Naive thymus-derived CD8-positive, alpha-beta T cell (primary cell): ENCODE measurements around the gene GAS5. TPM values are rescaled to one million over a fixed set of nuclear protein-coding genes. Genes with fewer than 3 reads are reported as not detected.

Experiments
- ATAC-seq, 2 donors: fragments of 150-1000 bp; cut with Tn5 transposase in 1 of 2; sonication (Bioruptor Pico), chemical (Tn5 transposase) in 1 of 2; 1 replicate in 1 of 2; 2 replicates in 1 of 2; pipeline ENCODE4 v1.10.0; 2021; ENCODE audit warnings: mild to moderate bottlenecking in 2 of 2, moderate library complexity in 2 of 2
- POLR2A ChIA-PET: fragments of 350-600 bp; sonication (Branson Sonifier 250); formaldehyde crosslinking; loops from one replicate; lab custom pipeline; 2021; ENCODE audit warnings: antibody characterized with exemption; lab: Charles Lee
- DNase-seq, 10 donors: peaks; one replicate each; pipeline versions ENCODE4 v3.0.0 to v3.0.0-alpha.2; 2020 to 2022
- H3K27ac Mint-ChIP-seq, 10 donors: one replicate each; pipeline ENCODE4 v1.8.0; 2020 to 2022; ENCODE audit warnings: mild to moderate bottlenecking in 10 of 10, mixed read lengths in 10 of 10, moderate library complexity in 4 of 10, inconsistent platforms in 1 of 10
- H3K27me3 Mint-ChIP-seq, 5 donors: one replicate each; pipeline ENCODE4 v1.8.0; 2021 to 2022; ENCODE audit warnings: mixed read lengths in 5 of 5
- H3K36me3 Mint-ChIP-seq, 3 donors: one replicate each; pipeline ENCODE4 v1.8.0; 2020 to 2022; ENCODE audit warnings: mixed read lengths in 3 of 3, mild to moderate bottlenecking in 2 of 3, inconsistent platforms in 1 of 3
- H3K4me1 Mint-ChIP-seq, 4 donors: one replicate each; pipeline ENCODE4 v1.8.0; 2021 to 2022; ENCODE audit warnings: mixed read lengths in 4 of 4
- H3K4me3 Mint-ChIP-seq, 10 donors: one replicate each; pipeline ENCODE4 v1.8.0; 2020 to 2022; ENCODE audit warnings: mild to moderate bottlenecking in 10 of 10, mixed read lengths in 10 of 10, moderate library complexity in 6 of 10, inconsistent platforms in 1 of 10
- H3K9me3 Mint-ChIP-seq, 9 donors: one replicate each; pipeline ENCODE4 v1.8.0; 2020 to 2022; ENCODE audit warnings: mixed read lengths in 9 of 9, mild to moderate bottlenecking in 3 of 9, inconsistent platforms in 1 of 9, moderate library complexity in 1 of 9
- polyA plus RNA-seq, 3 donors: library from polyadenylated mRNA; unstranded; fragments of 300-500 nt; fragmentation: Illumina TruSeq; gene quantifications; one replicate each; pipeline ENCODE4 v1.2.3, GENCODE V29; 2021
- total RNA-seq, 8 experiments: library from RNA in 2 of 8; stranded (reverse) in 2 of 8; gene quantifications; one replicate each; pipeline ENCODE4 v1.2.3 and lab custom pipeline; 2021 to 2026

GAS5 gene
- total and polyA plus RNA-seq, 5 experiments from 2014 or later, result 503 to 1,075 (median 660) TPM

DNA sequence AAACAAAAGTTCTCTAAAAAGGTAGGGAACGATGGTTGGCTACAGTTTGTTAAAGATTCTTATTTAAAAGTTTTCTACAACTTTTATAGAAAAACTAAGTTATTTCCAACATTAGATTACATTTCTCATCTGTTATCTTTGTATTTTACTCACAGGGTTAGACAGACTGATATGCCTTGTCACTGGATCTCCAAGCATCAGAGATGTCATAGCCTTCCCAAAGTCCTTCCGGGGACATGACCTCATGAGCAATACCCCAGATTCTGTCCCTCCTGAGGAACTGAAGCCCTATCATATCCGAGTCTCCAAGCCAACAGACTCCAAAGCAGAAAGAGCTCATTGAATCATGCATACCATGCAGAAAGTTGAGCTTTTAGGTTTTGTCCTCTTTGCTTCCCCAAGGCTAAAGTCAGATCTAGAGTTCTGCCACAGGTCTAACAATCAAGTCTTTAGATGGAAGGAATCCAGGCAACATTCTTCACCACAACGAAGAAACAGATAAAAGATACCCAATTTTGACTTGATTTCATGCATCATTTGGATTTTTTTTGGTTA lies 10.3 kb downstream of the GAS5 start:
- POLR2A ChIA-PET, result interaction anchor here (1.1 kb wide), 1 partner anchor 10 kb away, joined by 4 read pairs; the partner anchor contains the start of gene GAS5
- Mint-ChIP-seq H3K9me3 (no peaks in the 10 kb centered on the region), H3K4me3 (no peak overlapping the region), H3K4me1 (peaks cover 0 to 6% (median 2%) of the 10 kb centered on the region in 4 donors), H3K27me3 (no peaks in the 10 kb centered on the region), H3K27ac (peak overlapping the region in 4 of 10 donors; percentile 31 to 71 (median 49)), H3K36me3 (peaks cover 5 to 76% (median 15%) of the 10 kb centered on the region in 3 donors)
- ATAC-seq (no peak), DNase-seq (no peak)

DNA sequence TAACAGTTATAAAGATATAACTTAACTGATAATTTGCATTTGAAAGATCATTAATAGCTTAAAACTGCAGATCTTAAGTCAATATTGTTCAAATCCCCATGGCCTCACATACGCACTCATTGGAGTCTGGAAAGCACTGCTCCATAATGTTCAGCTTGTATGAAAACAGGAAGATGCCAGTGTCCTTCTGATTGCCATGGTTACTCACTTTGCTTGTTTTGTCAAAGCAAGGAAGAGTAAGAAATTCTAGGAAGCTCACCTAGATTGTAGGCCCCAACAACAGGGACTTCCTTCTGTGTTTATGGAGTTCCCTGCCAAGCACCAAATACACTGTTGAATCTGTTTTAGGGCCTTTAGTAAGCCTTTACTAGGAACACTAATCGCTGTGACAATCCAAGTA lies 10.9 kb downstream of the GAS5 start:
- Mint-ChIP-seq H3K27ac (no peak overlapping the region), H3K36me3 (peaks cover 5 to 75% (median 14%) of the 10 kb centered on the region in 3 donors), H3K27me3 (no peaks in the 10 kb centered on the region), H3K9me3 (no peaks in the 10 kb centered on the region), H3K4me1 (peaks cover 0 to 6% (median under 1%) of the 10 kb centered on the region in 4 donors), H3K4me3 (no peak overlapping the region)
- POLR2A ChIA-PET, result interaction anchor here (1.1 kb wide), 2 partner anchors 8 to 10 kb away, joined by 3 to 4 read pairs; partner anchors contain the start of gene GAS5
- ATAC-seq (no peak), DNase-seq (no peak)

DNA sequence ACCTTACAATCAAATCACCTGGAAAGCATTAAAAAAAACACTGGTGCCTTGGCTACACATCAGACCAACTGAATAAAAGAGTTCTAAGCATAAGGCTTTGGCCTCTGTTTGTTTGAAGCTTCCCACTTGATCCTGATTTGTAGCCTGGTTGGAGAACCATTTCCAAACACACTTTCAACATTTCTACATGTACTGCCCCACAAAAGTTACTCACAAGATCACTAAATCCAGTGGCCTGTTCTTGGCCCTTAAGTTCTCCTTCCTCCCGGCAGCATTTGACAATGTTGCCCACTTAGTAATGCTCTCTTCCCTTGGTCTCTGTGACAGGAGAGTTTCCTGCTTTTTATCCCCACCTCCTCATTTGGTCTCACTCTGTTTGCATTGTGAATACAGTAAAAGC lies 11.8 kb downstream of the GAS5 start:
- no peaks in the 10 kb centered on the region for H3K9me3 Mint-ChIP-seq
- H3K4me3 Mint-ChIP-seq, result no peak overlapping the region
- no peaks in the 10 kb centered on the region for H3K27me3 Mint-ChIP-seq
- ATAC-seq, result no peak
- DNase-seq, result no peak
- H3K27ac Mint-ChIP-seq, result peak overlapping the region in 5 of 10 donors; percentile 9 to 44 (median 29)
- peaks cover 5 to 76% (median 17%) of the 10 kb centered on the region in 3 donors for H3K36me3 Mint-ChIP-seq
- H3K4me1 Mint-ChIP-seq, result peaks cover 0 to 6% (median 0%) of the 10 kb centered on the region in 4 donors
- POLR2A ChIA-PET, result interaction anchor here (1.1 kb wide), 1 partner anchor 9 kb away, joined by 3 read pairs; no protein-coding TSS in a partner anchor

DNA sequence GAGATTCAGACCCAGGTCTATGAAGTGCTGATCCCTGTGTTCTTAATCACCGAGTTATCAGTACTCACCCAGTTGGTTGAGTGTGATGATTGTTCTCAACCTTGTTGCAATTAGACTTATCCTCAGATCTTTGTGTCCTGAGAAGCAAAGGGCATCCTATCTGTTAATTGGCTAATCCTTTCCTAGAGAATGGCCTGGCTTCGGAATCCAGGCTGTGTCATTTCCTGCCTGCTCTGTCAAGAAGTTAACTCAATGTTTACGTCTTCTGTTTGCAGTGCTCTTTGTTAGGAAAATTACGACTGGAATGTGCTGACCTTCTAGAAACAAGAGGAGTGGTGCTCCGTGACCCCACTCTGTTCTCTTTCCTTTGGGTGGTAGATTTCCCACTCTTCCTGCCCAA lies 14.7 kb downstream of the GAS5 start:
- Mint-ChIP-seq H3K4me3 (no peak overlapping the region), H3K9me3 (no peaks in the 10 kb centered on the region), H3K27me3 (no peaks in the 10 kb centered on the region), H3K36me3 (peaks cover 5 to 78% (median 18%) of the 10 kb centered on the region in 3 donors), H3K4me1 (peaks cover 0 to 6% (median under 1%) of the 10 kb centered on the region in 4 donors), H3K27ac (peak overlapping the region in 2 of 10 donors; percentile 29 to 35)
- no peak for ATAC-seq
- POLR2A ChIA-PET, result no interaction called here
- DNase-seq, result no peak

DNA sequence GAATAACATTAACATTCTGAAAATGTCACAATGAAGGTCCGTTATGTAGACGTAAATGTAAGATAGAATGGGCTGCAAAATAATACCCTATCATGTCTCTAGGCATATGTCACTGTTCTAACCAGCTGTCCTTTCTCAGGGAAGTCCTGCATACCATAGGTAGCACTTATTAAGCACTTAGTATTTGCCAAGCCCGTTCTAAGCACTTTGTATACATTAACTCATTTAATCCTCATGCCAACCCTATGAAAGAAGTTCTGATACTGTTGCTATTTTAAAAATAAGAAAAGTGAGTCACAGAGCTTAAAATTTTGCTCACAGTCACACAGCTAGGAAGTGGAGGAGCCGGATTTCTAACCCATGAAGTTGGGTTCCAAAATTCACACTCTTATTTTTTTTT lies 15.7 kb downstream of the GAS5 start:
- Mint-ChIP-seq H3K36me3 (peaks cover 5 to 75% (median 16%) of the 10 kb centered on the region in 3 donors), H3K9me3 (no peaks in the 10 kb centered on the region), H3K4me1 (peaks cover 0 to 6% (median under 1%) of the 10 kb centered on the region in 4 donors), H3K27me3 (no peaks in the 10 kb centered on the region), H3K27ac (no peak overlapping the region), H3K4me3 (no peak overlapping the region)
- DNase-seq (no peak), ATAC-seq (no peak)
- POLR2A ChIA-PET, result interaction anchor here (0.6 kb wide), 1 partner anchor 461 kb away, joined by 8 read pairs; no protein-coding TSS in a partner anchor

DNA sequence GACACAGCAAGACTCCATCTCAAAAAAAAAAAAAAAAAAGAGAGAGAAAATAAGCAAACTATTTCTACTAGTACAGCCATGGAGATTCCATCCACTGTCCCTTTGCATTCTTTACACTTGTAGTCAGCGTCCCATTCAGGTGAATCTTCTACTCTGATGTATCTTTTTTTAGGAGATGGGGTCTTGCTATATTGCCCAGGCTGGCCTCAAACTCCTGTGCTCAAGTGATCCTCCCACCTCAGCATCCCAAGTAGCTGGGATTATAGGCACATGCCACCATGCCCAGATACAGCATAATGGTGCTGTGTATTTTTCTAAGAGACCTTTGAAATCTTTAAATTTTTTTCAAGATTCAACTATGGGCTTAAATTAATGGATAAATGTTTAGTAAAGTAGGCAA lies 35.0 kb downstream of the GAS5 start:
- H3K4me1 Mint-ChIP-seq, result peaks cover 0 to 6% (median 4%) of the 10 kb centered on the region in 4 donors
- ATAC-seq (no peak), DNase-seq (no peak)
- peaks cover 0 to 67% (median 13%) of the 10 kb centered on the region in 3 donors for H3K36me3 Mint-ChIP-seq
- POLR2A ChIA-PET, result interaction anchor here (0.7 kb wide), 1 partner anchor 264 kb away, joined by 4 read pairs; no protein-coding TSS in a partner anchor
- no peak overlapping the region for H3K4me3 Mint-ChIP-seq
- H3K27me3 Mint-ChIP-seq, result no peaks in the 10 kb centered on the region
- H3K9me3 Mint-ChIP-seq, result no peaks in the 10 kb centered on the region
- no peak overlapping the region for H3K27ac Mint-ChIP-seq

DNA sequence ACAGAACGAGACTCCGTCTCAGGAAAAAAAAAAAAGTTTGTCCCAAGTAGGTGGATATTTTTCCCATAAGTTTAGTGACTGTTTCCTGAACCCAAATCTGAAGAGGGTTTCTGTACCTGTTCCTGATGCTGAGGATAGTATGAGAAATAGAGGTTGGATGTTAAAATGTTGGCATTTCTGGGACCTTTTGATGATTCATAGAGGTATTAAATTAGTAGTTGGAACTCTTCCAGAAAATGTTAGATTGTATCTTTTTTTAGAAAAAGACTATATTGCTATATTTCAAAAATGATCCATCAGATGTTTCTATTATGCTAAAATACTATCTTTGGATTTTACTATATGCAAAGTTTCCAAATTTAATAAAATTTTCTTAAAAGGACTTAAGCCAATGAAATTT lies 40.2 kb downstream of the GAS5 start:
- POLR2A ChIA-PET, result no interaction called here
- H3K27ac Mint-ChIP-seq, result peak overlapping the region in 1 of 10 donors; percentile 35
- H3K4me3 Mint-ChIP-seq, result peak overlapping the region in 1 of 10 donors; percentile 18
- H3K4me1 Mint-ChIP-seq, result peaks cover 17 to 44% (median 33%) of the 10 kb centered on the region in 4 donors
- H3K9me3 Mint-ChIP-seq, result no peaks in the 10 kb centered on the region
- no peaks in the 10 kb centered on the region for H3K27me3 Mint-ChIP-seq
- no peak for DNase-seq
- ATAC-seq, result no peak
- H3K36me3 Mint-ChIP-seq, result peaks cover 5 to 33% (median 7%) of the 10 kb centered on the region in 3 donors

DNA sequence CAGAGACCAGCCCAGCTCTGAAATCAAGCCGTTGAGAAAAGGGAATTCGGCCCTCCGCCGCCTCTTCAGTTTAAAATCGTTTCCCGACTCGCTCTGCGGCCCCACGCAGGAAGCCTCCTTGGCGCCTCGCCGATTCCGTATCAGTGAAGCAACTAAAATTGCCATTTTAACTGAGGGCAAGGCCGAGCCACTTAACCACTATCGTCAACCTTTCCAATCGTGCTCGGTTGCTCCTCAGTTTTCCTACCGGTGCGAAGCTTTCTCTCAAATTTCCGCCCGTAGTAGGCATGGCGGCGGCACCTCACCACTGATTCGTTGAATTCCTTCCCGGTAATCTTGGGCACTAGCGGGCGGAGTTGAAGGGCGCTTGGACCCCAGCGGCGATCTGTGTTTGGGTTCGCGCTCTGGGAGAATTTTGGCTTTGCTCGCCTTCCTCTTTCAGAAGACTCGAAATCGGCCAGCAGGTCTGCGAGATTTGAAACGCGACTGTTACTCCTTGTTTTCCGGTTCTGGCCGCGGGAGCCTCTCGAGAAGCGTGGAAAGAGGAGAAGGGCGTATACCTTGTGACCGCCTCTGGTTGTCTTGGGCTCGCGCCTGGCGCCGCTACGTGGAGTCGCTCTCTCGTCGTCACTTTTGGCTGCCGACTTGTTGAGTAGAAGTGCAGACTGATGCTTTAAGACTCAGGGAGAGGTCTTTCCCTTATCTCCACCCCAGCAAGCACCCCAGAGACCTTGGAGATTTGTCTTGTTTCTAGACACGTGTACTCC lies 43.3 kb downstream of the GAS5 start, which contains the start of the genes CENPL and DARS2:
TSS of gene CENPL (minus strand) at position 569 of the 767 bp plus-strand sequence. CDS start 13,584 bp downstream, outside the sequence.
TSS of gene DARS2 (plus strand) at position 359 of the 767 bp plus-strand sequence. CDS start 557 bp downstream, outside the sequence.
- ATAC-seq (peak; percentile 89 to 91), DNase-seq (peak; percentile 74 to 94 (median 90))
- H3K9me3 Mint-ChIP-seq, result no peaks in the 10 kb centered on the region
- peak within 1 kb of the TSS; percentile 91 to 99 (median 98) for H3K4me3 Mint-ChIP-seq
- peaks cover 2 to 21% (median 5%) of the 10 kb centered on the region in 3 donors for H3K36me3 Mint-ChIP-seq
- H3K27me3 Mint-ChIP-seq, result no peaks in the 10 kb centered on the region
- POLR2A ChIA-PET, result interaction anchor here (0.5 to 3.6 kb wide), 10 partner anchors 10 to 1175 kb away, joined by 3 to 47 read pairs (median 6); partner anchors contain the start of genes CACYBP, GAS5, KLHL20 and PRDX6
- peaks cover 28 to 62% (median 50%) of the 10 kb centered on the region in 4 donors for H3K4me1 Mint-ChIP-seq
- peak within 1 kb of the TSS; percentile 92 to 98 (median 96) for H3K27ac Mint-ChIP-seq

DNA sequence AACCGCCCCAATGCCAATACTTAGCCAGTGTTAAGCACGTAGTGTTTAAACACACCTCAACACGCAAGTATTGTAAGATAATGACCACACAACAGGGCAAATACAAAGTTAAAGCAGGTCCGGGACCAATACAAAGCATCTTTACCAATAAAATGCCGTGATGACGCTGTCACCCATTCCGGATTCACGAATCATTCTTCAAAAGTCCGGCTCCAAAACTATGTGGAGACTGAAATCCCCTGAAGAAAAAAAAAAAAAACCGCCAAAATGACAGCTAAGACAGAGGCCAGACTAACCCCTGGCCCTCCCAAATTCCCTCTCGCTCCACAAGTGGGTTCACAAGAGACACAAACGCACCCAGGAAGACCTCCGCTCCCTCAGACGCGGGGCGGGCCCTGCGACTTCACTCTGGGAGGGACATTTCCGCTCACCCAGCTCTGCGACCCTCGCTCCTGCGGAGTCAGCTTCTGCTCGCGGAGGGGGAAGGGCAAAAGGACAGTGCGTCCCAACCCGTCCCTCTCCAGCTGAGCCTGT lies 43.9 kb downstream of the GAS5 start:
- H3K36me3 Mint-ChIP-seq, result peaks cover 2 to 20% (median 5%) of the 10 kb centered on the region in 3 donors
- ATAC-seq (peak; percentile 17 to 43), DNase-seq (peak in 2 of 10 donors; percentile 2 to 8)
- no peaks in the 10 kb centered on the region for H3K27me3 Mint-ChIP-seq
- H3K9me3 Mint-ChIP-seq, result no peaks in the 10 kb centered on the region
- POLR2A ChIA-PET, result interaction anchor here (0.8 to 3.6 kb wide), 9 partner anchors 23 to 1176 kb away, joined by 3 to 47 read pairs (median 6); partner anchors contain the start of genes CACYBP, GAS5, KLHL20 and PRDX6
- H3K4me1 Mint-ChIP-seq, result peaks cover 25 to 62% (median 48%) of the 10 kb centered on the region in 4 donors
- H3K27ac Mint-ChIP-seq, result peak overlapping the region; percentile 92 to 98 (median 96)
- H3K4me3 Mint-ChIP-seq, result peak overlapping the region; percentile 91 to 99 (median 98)

DNA sequence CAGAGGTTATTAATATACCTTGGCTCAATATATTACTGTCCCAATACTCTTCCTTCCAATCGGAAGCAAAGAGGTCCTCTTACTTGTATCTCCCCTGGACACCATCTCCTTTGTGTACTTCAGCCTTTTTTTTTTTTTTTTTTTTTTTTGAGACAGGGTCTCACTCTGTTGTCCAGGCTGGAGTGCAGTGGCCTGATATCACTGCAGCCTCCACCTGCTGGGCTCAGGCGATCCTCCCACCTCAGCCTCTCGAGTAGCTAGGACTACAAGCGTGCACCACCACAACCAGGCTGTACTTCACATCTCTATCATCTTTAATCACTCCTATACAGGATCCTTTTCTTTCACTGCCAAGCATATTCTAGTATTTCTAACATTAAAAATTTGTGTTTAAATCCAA lies 46.1 kb downstream of the GAS5 start:
- Mint-ChIP-seq H3K4me3 (peak overlapping the region in 4 of 10 donors; percentile 7 to 50 (median 21)), H3K4me1 (peaks cover 32 to 56% (median 50%) of the 10 kb centered on the region in 4 donors), H3K9me3 (no peaks in the 10 kb centered on the region), H3K27me3 (no peaks in the 10 kb centered on the region), H3K27ac (no peak overlapping the region), H3K36me3 (peaks cover 9 to 21% (median 10%) of the 10 kb centered on the region in 3 donors)
- DNase-seq (no peak), ATAC-seq (no peak)
- POLR2A ChIA-PET, result no interaction called here

DNA sequence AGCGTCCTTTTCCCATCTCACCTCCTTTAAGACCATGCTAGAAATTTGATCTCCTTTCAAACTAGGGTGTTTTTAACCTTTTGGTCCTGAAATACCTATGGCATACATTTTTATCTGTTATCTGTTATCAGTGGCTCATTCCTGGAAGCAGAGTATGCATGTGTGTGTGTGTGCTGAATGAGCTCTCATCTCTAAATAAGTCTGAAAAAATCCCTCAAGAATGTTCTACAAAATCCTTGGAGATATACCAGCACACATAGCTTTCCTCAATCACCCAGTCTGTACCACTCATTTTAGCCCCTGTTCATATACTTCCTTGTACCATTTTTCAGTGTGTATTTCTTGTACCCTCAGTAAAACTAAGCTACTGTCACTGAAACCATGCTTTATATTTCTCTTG lies 49.3 kb downstream of the GAS5 start:
- Mint-ChIP-seq H3K4me1 (peaks cover 39 to 65% (median 55%) of the 10 kb centered on the region in 4 donors), H3K27ac (peak overlapping the region in 1 of 10 donors; percentile 46), H3K9me3 (no peaks in the 10 kb centered on the region), H3K27me3 (no peaks in the 10 kb centered on the region), H3K36me3 (peaks cover 4 to 24% (median 15%) of the 10 kb centered on the region in 3 donors), H3K4me3 (no peak overlapping the region)
- no peak for ATAC-seq
- no peak for DNase-seq
- POLR2A ChIA-PET, result no interaction called here
